GM12891 (cell line): ENCODE data around the gene RSPH6A.
A peak's percentile ranks its signal among the peaks of the same experiment; 100 is the strongest.

Source experiments
- DNase-seq: peaks from one replicate; pipeline ENCODE4 v3.0.0; 2011; ENCODE audit warnings: low spot score; ENCODE audit not compliant: insufficient read length
- FAIRE-seq: peaks from 2 replicates; lab custom pipeline; 2011; peaks lifted over from hg19 to GRCh38; lab: Jason Lieb, UNC
- PAX5 ChIP-seq: IDR thresholded peaks from 2 replicates; pipeline ENCODE4 v1.6.1; 2011; ENCODE audit warnings: low read length, moderate library complexity, mild to moderate bottlenecking; ENCODE audit not compliant: insufficient read depth, severe bottlenecking
- POLR2A ChIP-seq: IDR thresholded peaks from 2 replicates; pipeline ENCODE4 v1.6.1; 2011; ENCODE audit warnings: low read depth, low read length, control low read depth
- POLR2AphosphoS5 ChIP-seq: IDR thresholded peaks from 2 replicates; pipeline ENCODE4 v1.6.1; 2011; ENCODE audit warnings: low read depth, low read length, control low read depth
- POU2F2 ChIP-seq: IDR thresholded peaks from 2 replicates; pipeline ENCODE4 v1.6.1; 2011; ENCODE audit warnings: low read depth, mild to moderate bottlenecking, control low read depth, low read length, moderate library complexity
- SPI1 ChIP-seq: IDR thresholded peaks from 2 replicates; pipeline ENCODE4 v1.6.1; 2011; ENCODE audit warnings: low read depth, low read length, control low read depth
- TAF1 ChIP-seq: IDR thresholded peaks from 2 replicates; pipeline ENCODE4 v1.6.1; 2011; ENCODE audit warnings: low read depth, low read length, control low read depth

The RSPH6A gene

GRCh38 chr19:45791744-45792469 is 23.2 kb downstream of the RSPH6A start:
- FAIRE-seq (peak; percentile 35), DNase-seq (no peak)
- TF ChIP-seq SPI1 (no peak), POLR2AphosphoS5 (no peak), POU2F2 (no peak), POLR2A (no peak), TAF1 (no peak), PAX5 (no peak)

GRCh38 chr19:45790942-45791341 is 24.2 kb downstream of the RSPH6A start:
- FAIRE-seq, result peak; percentile 87
- TF ChIP-seq POLR2AphosphoS5 (no peak), SPI1 (peak; percentile 87), POLR2A (no peak), POU2F2 (no peak), TAF1 (no peak), PAX5 (no peak)
- no peak for DNase-seq

DNA sequence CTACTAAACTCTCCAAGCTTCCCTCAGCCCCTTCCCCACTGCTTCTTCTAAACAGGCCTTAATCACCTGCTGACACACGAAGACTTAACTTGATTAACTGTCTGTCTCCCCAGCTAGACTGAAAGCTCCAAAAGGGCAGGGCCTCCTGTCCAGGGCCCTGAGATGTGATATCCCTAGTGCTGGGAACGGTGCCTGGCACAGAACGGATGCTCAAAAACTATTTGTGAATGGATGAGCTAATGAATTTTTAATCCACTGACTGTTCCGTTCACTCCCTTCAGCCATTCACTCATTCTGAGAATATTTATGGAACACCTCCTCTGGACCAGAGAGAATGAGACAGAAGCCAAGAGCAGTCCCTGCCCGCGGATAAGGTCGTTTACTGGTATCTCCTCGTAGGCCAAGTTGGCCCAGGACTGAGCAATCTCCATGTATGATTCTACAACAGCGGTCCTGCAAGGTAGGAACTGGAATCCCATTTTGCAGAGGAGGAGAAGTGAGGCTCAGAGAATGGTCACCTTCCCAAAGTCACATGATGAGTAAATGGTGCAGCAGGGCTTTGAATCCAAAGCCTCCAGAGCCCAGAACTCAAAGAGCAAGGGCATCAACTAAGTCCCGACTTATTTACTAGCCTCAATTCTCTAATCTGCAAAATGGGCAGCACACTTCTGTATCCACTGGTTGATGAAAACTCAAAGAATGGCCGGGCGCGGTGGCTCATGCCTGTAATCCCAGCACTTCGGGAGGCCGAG is 25.9 kb downstream of the RSPH6A start:
- TF ChIP-seq POU2F2, result no peak
- no peak for DNase-seq
- FAIRE-seq, result no peak

DNA sequence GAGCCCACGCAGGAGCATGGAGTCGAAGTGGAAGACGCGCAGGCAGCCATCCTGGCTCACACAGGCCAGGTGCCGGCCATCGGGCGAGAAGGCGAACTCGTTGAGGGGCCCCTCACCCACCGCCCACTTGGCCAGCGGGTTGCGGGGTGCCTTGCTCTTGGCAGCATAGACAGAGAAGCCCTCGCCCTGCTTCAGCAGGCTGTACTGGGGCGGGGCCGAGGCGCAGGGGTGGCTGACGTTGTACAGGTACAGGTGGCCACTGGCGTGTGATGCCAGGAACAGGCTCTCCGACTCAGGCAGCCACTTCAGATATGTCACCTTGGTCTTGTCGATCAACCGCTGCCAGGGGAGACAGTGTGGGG is 28.6 kb downstream of the RSPH6A start:
- FAIRE-seq, result no peak
- DNase-seq, result no peak
- no peak for TF ChIP-seq POU2F2
- no peak for TF ChIP-seq SPI1
- no peak for TF ChIP-seq TAF1
- TF ChIP-seq PAX5, result no peak
- TF ChIP-seq POLR2AphosphoS5, result no peak
- TF ChIP-seq POLR2A, result no peak

DNA sequence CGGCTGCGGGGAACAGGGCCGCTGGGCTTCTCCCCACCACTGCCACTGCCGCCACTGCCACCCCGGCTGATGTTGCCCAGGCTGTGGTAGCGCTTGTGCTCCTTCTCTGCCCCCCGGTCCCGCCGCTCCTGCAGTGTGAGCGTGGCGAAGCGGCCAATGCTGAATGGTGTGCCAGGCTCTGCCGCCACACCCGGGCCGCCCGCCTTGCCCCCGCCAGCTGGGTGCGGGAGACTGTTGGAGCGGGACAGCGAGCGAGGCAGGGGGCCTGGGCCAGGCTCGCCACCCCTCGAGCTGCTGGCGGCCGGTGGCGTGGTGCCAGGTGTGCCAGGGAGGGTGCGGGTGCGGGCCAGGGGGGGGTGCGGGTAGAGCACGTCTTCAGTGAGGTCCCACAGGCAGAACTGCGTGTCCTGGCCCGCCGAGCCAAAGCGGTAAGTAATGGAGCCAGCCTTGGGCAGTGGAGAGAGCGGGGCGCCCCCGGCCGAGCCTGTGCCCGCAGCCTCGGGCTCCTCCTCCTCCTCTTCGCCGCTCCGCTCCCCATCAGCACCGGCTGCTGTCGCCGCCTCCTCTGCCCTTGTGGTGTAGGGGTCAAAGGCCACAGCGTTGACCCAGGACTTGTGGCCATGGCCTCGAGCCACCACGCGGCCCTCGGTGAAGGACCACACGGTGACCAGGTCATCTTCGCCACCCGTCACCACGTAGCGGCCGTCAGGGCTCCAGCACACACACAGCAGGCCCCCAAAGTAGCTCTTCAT is 29.2 kb downstream of the RSPH6A start:
- no peak for DNase-seq
- no peak for FAIRE-seq

GRCh38 chr19:45785097-45785496 is 30.0 kb downstream of the RSPH6A start:
- FAIRE-seq (no peak), DNase-seq (no peak)
- no peak for TF ChIP-seq PAX5
- TF ChIP-seq POU2F2, result no peak
- TF ChIP-seq POLR2A, result no peak
- TF ChIP-seq TAF1, result no peak
- no peak for TF ChIP-seq SPI1
- no peak for TF ChIP-seq POLR2AphosphoS5

More for the DNA sequence above, 29.2 kb downstream of the RSPH6A start:
- TF ChIP-seq POU2F2, result no peak
- TF ChIP-seq POLR2A, result no peak; the same call in 1 of the 2 replicates

- TF ChIP-seq PAX5, result no peak
- no peak for TF ChIP-seq TAF1
- no peak for TF ChIP-seq POLR2A
- TF ChIP-seq POU2F2, result no peak
- no peak for TF ChIP-seq POLR2AphosphoS5
- TF ChIP-seq SPI1, result no peak
- no peak for DNase-seq
- FAIRE-seq, result no peak
Measured at GRCh38 chr19:45784096-45784495, 31.0 kb downstream of the RSPH6A start.

DNA sequence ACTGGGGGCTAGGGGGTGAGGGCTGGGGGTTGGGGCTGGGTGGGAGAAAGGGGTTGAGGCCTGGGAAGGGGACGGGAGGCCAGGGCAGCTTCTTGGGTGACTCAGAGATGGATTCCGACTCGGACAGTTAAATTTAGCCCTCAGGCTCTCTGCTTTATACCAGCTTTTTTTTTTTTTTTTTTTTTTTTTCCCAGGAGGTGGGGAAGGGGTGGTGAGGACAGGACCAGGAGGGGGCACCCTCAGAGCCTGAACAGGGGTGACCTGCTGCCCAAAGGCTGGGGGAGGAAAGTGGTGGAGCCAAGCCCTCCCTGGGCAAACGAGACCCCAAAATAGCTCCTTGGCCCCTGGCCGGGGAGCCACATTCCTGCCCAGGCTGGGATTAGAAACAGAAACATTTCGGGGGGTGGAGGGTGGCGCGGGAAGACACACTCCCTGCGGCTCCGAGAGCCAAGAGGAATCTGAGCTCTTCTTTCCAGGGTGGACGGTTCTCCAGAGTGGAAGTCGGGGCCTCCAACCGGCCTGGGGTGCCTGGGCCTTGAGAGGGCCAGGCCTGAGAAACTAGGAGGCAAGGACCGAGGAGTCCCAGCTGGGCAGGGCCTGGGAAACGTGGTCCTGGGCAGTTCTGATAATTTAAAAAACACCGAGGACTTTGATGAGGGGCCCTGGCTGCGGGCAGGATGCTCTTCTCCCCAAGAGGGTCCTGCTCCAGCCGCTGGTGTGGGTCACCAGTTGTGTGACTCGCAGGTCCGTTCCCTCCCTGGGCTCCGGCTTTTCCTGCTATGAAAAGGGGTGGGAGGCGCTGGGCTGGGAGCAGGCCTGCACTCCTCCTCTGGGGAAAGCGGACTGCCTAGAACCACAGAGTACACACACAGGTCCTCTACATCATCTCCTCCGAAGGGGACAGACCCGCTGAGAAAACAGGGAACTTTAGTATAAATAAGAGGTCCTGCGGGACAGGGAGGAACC is 32.0 kb downstream of the RSPH6A start:
- DNase-seq, result no peak
- TF ChIP-seq POLR2AphosphoS5 (no peak; the same call in 1 of the 2 replicates), TAF1 (no peak), POU2F2 (no peak)
- no peak for FAIRE-seq

GRCh38 chr19:45782162-45782691 is 32.9 kb downstream of the RSPH6A start, which contains the start of gene DMPK:
TSS of gene DMPK (minus strand) at chr19:45782490. CDS start at chr19:45782352, 138 bp downstream.
- no peak for FAIRE-seq
- no peak for DNase-seq
- TF ChIP-seq POU2F2, result no peak
- TF ChIP-seq POLR2AphosphoS5, result no peak
- TF ChIP-seq SPI1, result no peak
- no peak for TF ChIP-seq PAX5
- TF ChIP-seq TAF1, result no peak
- no peak for TF ChIP-seq POLR2A
